OCI-LY1 (cell line): ENCODE data around the gene HPCAL1.

Source experiments
- EZH2 ChIP-seq: fragments of 200-600 bp; sonication (generic), shearing (Covaris generic); IDR thresholded peaks from 2 replicates; pipeline ENCODE4 v1.8.0; 2017; ENCODE audit warnings: borderline replicate concordance, mixed run types, mild to moderate bottlenecking, antibody characterized with exemption, low read length, moderate library complexity, mixed read lengths
- TF ChIP-seq, protein P1 (sequence below): fragments of 200-600 bp; sonication (generic), shearing (Covaris generic); IDR thresholded peaks from 2 replicates; pipeline ENCODE4 v1.5.1; 2017; ENCODE audit warnings: mild to moderate bottlenecking, antibody characterized with exemption, low read length, moderate library complexity, mixed read lengths

GRCh38 chr2:10324095-10324832, 21.6 kb downstream of the HPCAL1 start:
- TF ChIP-seq, protein P1, sequence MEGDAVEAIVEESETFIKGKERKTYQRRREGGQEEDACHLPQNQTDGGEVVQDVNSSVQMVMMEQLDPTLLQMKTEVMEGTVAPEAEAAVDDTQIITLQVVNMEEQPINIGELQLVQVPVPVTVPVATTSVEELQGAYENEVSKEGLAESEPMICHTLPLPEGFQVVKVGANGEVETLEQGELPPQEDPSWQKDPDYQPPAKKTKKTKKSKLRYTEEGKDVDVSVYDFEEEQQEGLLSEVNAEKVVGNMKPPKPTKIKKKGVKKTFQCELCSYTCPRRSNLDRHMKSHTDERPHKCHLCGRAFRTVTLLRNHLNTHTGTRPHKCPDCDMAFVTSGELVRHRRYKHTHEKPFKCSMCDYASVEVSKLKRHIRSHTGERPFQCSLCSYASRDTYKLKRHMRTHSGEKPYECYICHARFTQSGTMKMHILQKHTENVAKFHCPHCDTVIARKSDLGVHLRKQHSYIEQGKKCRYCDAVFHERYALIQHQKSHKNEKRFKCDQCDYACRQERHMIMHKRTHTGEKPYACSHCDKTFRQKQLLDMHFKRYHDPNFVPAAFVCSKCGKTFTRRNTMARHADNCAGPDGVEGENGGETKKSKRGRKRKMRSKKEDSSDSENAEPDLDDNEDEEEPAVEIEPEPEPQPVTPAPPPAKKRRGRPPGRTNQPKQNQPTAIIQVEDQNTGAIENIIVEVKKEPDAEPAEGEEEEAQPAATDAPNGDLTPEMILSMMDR: no peak
- no peak for TF ChIP-seq EZH2
